ENCODE results near the gene F11.

Gene F11

DNA sequence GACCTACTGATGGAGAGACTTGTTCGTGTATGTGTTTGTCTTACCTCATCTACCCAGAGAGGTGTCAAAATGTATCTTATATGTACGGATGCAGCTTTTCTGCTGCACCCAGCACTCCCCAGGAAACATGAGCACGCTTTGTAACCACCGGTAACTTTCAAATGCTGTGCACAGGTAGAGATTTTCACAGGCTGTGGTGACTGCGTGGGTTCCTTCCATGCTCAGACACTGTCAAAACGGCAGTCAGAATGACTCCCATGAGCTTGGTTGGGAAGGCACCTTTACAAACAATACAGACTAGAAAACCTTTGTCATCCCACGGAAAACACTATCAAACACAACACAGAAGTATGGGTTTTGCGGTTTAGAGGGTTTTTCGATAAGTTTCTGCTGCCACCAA lies 28.2 kb downstream of the F11 start:
- FAIRE-seq, result no peak
- TF ChIP-seq, protein P1, sequence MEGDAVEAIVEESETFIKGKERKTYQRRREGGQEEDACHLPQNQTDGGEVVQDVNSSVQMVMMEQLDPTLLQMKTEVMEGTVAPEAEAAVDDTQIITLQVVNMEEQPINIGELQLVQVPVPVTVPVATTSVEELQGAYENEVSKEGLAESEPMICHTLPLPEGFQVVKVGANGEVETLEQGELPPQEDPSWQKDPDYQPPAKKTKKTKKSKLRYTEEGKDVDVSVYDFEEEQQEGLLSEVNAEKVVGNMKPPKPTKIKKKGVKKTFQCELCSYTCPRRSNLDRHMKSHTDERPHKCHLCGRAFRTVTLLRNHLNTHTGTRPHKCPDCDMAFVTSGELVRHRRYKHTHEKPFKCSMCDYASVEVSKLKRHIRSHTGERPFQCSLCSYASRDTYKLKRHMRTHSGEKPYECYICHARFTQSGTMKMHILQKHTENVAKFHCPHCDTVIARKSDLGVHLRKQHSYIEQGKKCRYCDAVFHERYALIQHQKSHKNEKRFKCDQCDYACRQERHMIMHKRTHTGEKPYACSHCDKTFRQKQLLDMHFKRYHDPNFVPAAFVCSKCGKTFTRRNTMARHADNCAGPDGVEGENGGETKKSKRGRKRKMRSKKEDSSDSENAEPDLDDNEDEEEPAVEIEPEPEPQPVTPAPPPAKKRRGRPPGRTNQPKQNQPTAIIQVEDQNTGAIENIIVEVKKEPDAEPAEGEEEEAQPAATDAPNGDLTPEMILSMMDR (IDR thresholded peaks at IDR 0.05; ENCODE audit: insufficient read depth, missing control alignments), result no peak
- DNase-seq (ENCODE audit: insufficient read length, low spot score), result no peak

DNA sequence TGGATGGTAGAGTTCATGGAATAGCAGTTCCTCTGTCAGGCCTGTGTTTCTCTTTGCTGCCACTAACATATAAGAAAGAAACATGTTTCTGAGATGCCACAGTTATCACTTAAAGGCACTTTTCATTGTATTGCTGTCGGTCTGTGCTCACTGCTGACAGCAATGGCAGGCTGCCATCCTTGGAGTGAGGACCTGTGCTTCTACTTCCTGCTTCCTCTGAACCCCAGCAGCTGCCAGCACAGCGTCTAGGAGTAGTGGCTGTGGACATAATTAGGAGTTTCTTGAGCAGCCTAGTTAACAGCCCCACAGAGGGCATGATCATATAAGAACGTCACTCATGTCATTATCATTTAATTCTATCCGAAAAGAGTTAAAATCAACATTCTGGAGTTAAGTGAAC lies 30.5 kb downstream of the F11 start:
- FAIRE-seq (no peak), DNase-seq (ENCODE audit: insufficient read length, low spot score) (no peak)
- TF ChIP-seq, protein P1 (IDR thresholded peaks at IDR 0.05; ENCODE audit: insufficient read depth, missing control alignments), result no peak

DNA sequence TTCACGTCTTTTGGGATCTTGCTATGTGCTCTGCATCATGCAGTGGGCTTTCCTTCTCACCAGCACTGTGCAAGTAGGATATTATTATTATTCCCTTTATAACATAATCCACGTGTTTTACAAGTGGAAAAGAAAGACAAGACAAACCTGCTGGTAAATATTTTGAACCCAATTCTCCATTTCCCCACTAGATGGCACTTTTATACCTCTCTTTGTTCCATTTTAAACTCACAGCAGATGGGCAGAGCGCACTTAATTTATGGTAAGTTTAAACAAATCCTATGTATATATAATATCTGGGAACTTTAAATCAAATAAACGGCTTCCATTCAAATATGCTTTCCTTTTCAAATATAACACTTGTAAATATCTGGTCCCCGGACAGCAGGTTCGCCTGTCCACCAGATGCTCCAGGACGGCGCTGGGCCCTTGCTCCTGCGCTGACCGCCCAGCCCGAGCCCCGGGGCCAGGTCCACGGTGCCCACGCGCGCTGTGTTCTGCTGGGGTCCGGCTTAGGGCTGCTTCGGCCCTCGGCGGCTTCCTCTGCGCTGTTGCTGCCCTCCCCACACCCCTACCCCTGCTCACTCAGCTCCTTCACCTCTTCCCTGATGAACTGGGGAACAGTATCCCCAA lies 31.1 kb downstream of the F11 start:
- FAIRE-seq (peak; percentile 71), DNase-seq (ENCODE audit: insufficient read length, low spot score) (no peak)
- TF ChIP-seq, protein P1 (IDR thresholded peaks at IDR 0.05; ENCODE audit: insufficient read depth, missing control alignments), result peak; percentile 77

DNA sequence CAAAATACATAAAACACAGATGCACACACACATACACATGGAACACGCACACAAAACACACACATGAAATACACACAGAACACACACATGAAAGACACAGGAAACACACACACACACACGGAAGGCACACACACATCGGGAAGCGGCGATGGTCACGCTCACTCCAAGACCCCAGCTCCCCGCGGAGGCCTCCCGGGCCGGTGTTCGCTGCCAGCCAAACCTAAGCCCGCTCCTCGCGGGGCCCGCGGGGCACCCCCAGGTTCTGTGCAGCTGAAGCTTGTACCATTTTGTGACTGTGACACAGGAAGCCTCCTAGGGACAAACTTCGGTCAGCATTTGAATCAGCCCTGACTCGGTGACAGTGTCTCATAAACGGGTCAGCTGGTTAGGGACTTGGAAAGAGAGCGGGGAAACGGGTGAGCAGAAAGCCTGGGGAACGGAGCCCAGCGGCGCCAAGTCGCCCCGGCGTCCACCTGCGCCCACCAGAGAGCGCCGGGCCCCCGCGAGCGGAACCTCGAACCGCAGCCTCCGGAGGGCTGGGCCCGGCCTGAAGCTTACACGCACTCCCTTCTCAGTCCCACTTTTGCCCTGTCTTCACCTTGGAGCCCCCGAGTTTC lies 32.1 kb downstream of the F11 start:
- FAIRE-seq (no peak), DNase-seq (ENCODE audit: insufficient read length, low spot score) (no peak)
- TF ChIP-seq, protein P1 (IDR thresholded peaks at IDR 0.05; ENCODE audit: insufficient read depth, missing control alignments), result no peak

DNA sequence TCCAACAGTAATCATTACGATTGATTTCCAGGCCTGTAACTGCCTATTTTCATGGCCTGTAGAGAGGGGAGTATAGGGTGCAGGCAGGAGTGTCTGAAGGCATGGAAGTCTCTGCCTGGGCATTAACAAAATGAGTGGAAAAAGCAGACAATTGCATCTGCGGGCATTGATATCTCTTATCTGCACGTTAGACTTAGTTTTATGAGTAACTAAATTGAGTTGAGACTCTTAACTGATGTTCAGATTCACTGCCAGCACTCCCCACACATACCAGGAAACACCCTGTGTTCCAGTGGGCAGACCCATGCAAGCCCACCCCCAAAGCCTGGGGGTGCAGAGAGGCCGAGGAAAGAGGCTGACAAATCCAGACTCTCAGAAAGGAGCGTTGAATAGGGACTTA lies 33.3 kb downstream of the F11 start:
- FAIRE-seq (no peak), DNase-seq (ENCODE audit: insufficient read length, low spot score) (no peak)
- TF ChIP-seq, protein P1 (IDR thresholded peaks at IDR 0.05; ENCODE audit: insufficient read depth, missing control alignments), result no peak

DNA sequence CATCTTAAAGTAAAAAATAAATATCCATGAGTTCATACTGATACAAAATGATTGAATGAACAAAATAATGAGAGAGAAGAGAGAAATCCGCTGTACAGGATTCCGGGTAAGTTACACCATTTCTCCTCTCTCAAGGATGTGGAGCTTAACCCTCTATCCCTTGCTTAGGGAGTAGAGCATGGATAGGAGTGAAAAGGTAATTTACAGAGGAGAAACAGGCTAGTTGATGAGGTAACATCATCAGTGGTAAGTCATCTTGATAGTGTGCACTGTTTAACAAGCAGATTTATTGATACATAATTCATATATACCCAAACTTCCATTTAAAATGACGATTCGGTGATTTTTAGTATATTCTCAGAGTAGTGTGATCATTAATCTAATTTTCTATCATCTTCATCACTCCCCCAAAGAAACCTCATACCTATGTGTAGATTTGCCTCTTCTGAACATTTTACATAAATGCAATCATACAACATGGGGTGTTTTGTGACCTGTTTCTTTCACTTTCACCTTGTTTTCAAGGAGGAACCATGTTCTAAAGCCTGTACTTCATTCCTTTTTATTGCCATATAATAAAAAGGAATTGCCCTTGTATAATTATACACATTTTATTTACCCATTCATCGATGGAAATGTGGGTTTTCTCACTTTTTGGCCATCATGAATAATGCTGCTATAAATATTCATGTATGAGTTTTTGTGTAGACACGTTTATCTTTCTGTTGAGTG lies 34.8 kb downstream of the F11 start:
- FAIRE-seq (no peak), DNase-seq (ENCODE audit: insufficient read length, low spot score) (no peak)
- TF ChIP-seq, protein P1 (IDR thresholded peaks at IDR 0.05; ENCODE audit: insufficient read depth, missing control alignments), result no peak

DNA sequence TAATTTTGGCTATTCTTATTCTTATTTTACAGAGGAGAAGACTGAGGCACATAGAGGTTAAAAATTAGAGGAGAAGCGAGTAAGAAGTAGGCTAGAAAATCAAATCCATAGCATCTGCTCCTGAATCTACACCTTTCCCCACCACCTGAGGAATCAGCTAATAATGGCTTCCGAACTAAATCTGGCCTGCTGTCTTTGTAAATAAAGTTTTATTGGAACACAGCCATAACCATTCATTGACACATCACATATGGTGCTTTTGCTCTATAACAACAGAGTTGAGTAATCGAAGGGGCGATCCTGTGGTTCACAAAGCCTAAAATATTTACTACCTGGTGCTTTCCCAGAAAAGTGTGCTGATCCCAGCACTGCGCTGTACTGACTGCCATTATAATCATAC lies 38.2 kb downstream of the F11 start:
- TF ChIP-seq, protein P1 (IDR thresholded peaks at IDR 0.05; ENCODE audit: insufficient read depth, missing control alignments), result no peak
- DNase-seq (ENCODE audit: insufficient read length, low spot score) (no peak), FAIRE-seq (no peak)
